ENCODE data around the gene AGPS.

Gene AGPS

GRCh38 chr2:177379354-177379753 is 13.2 kb upstream of the AGPS start:
- no peaks in the 10 kb centered on the region for H4K20me1 ChIP-seq
- H3K4me2 ChIP-seq = no peak overlapping the region
- no peak overlapping the region for H3K9ac ChIP-seq
- no peaks in the 10 kb centered on the region for H3K27me3 ChIP-seq
- H3K4me1 ChIP-seq = no peaks in the 10 kb centered on the region
- H3K9me3 ChIP-seq (replicated peaks in 1 of 11) = no peaks in the 10 kb centered on the region
- no peak for TF ChIP-seq Cebpa-rat (IDR thresholded peaks at IDR 0.05)
- H3K36me3 ChIP-seq = peaks cover 0 to 8% (median 0%) of the 10 kb centered on the region in 11 experiments; a peak in 3 of 22 replicates
- H3K4me3 ChIP-seq = no peak overlapping the region
- no peak overlapping the region for H3K27ac ChIP-seq

- H3K4me1 ChIP-seq = no peaks in the 10 kb centered on the region
- no peak overlapping the region for H3K4me3 ChIP-seq
- H3K36me3 ChIP-seq = peaks cover 0 to 8% (median 0%) of the 10 kb centered on the region in 11 experiments; a peak in 3 of 22 replicates
- no peaks in the 10 kb centered on the region for H3K27me3 ChIP-seq
- no peak overlapping the region for H3K9ac ChIP-seq
- no peak overlapping the region for H3K27ac ChIP-seq
- no peaks in the 10 kb centered on the region for H3K9me3 ChIP-seq (replicated peaks in 1 of 11)
- H3K4me2 ChIP-seq = no peak overlapping the region
- TF ChIP-seq Cebpa-rat (IDR thresholded peaks at IDR 0.05) = no peak
- no peaks in the 10 kb centered on the region for H4K20me1 ChIP-seq
Measured at GRCh38 chr2:177380181-177380580, 12.4 kb upstream of the AGPS start.

GRCh38 chr2:177383935-177384334 is 8.6 kb upstream of the AGPS start:
- Histone ChIP-seq H3K27ac (no peak overlapping the region), H4K20me1 (no peaks in the 10 kb centered on the region), H3K4me1 (no peaks in the 10 kb centered on the region), H3K4me3 (no peak overlapping the region), H3K4me2 (no peak overlapping the region), H3K27me3 (no peaks in the 10 kb centered on the region), H3K36me3 (peaks cover 0 to 8% (median 0%) of the 10 kb centered on the region in 11 experiments; a peak in 3 of 22 replicates), H3K9me3 (replicated peaks in 1 of 11) (no peaks in the 10 kb centered on the region), H3K9ac (no peak overlapping the region)
- no peak for TF ChIP-seq Cebpa-rat (IDR thresholded peaks at IDR 0.05)

GRCh38 chr2:177385151-177385550 is 7.4 kb upstream of the AGPS start:
- Histone ChIP-seq H3K4me2 (no peak overlapping the region), H4K20me1 (no peaks in the 10 kb centered on the region), H3K9ac (no peak overlapping the region), H3K27me3 (no peaks in the 10 kb centered on the region), H3K27ac (no peak overlapping the region), H3K4me3 (no peak overlapping the region), H3K9me3 (replicated peaks in 1 of 11) (no peaks in the 10 kb centered on the region), H3K4me1 (peaks cover 0 to 5% (median 0%) of the 10 kb centered on the region in 10 experiments; a peak in 2 of 20 replicates), H3K36me3 (peaks cover 0 to 2% (median 0%) of the 10 kb centered on the region in 11 experiments; a peak in 3 of 22 replicates)
- no peak for TF ChIP-seq Cebpa-rat (IDR thresholded peaks at IDR 0.05)

GRCh38 chr2:177391822-177392372 is 676 bp upstream of the AGPS start:
- H3K4me2 ChIP-seq = peak overlapping the region; percentile 85 to 98 (median 94)
- H3K4me3 ChIP-seq = peak overlapping the region; percentile 67 to 85 (median 78)
- no peaks in the 10 kb centered on the region for H3K9me3 ChIP-seq (replicated peaks in 1 of 11)
- H3K4me1 ChIP-seq = peaks cover 23 to 50% (median 29%) of the 10 kb centered on the region in 10 experiments
- H3K36me3 ChIP-seq = peaks cover 0 to 7% (median 4%) of the 10 kb centered on the region in 11 experiments; a peak in 3 of 22 replicates
- H3K27me3 ChIP-seq = peaks cover 0 to 30% (median 20%) of the 10 kb centered on the region in 11 experiments; a peak in 18 of 22 replicates
- peak overlapping the region in 9 of 11 experiments; percentile 80 to 87 (median 84); a peak in 15 of 22 replicates for H3K9ac ChIP-seq
- H4K20me1 ChIP-seq = peaks cover 0 to 21% (median 0%) of the 10 kb centered on the region in 11 experiments; a peak in 8 of 22 replicates
- peak overlapping the region in 9 of 11 experiments; percentile 70 to 87 (median 79); a peak in 15 of 22 replicates for H3K27ac ChIP-seq
- peak in 5 of 11 experiments; percentile 17 to 42 (median 29); a peak in 3 of 22 replicates for TF ChIP-seq Cebpa-rat (IDR thresholded peaks at IDR 0.05)

GRCh38 chr2:177393203-177393755 is 706 bp downstream of the AGPS start:
- peak overlapping the region; percentile 67 to 85 (median 78) for H3K4me3 ChIP-seq
- peaks cover 0 to 30% (median 20%) of the 10 kb centered on the region in 11 experiments; a peak in 18 of 22 replicates for H3K27me3 ChIP-seq
- peak overlapping the region; percentile 70 to 87 (median 79); a peak in 21 of 22 replicates for H3K27ac ChIP-seq
- no peak for TF ChIP-seq Cebpa-rat (IDR thresholded peaks at IDR 0.05)
- peaks cover 0 to 35% (median 9%) of the 10 kb centered on the region in 11 experiments; a peak in 9 of 22 replicates for H4K20me1 ChIP-seq
- H3K36me3 ChIP-seq = peaks cover 0 to 11% (median 7%) of the 10 kb centered on the region in 11 experiments; a peak in 5 of 22 replicates
- H3K4me2 ChIP-seq = peak overlapping the region; percentile 85 to 98 (median 94)
- H3K9me3 ChIP-seq (replicated peaks in 1 of 11) = no peaks in the 10 kb centered on the region
- peak overlapping the region; percentile 80 to 88 (median 84) for H3K9ac ChIP-seq
- H3K4me1 ChIP-seq = peaks cover 26 to 64% (median 33%) of the 10 kb centered on the region in 10 experiments

GRCh38 chr2:177393824-177394593 is 1.4 kb downstream of the AGPS start:
- no peak for TF ChIP-seq Cebpa-rat (IDR thresholded peaks at IDR 0.05)
- Histone ChIP-seq H3K27me3 (peaks cover 0 to 30% (median 20%) of the 10 kb centered on the region in 11 experiments; a peak in 18 of 22 replicates), H3K27ac (no peak overlapping the region), H3K9me3 (replicated peaks in 1 of 11) (no peaks in the 10 kb centered on the region), H3K4me1 (peaks cover 26 to 71% (median 33%) of the 10 kb centered on the region in 10 experiments), H4K20me1 (peaks cover 0 to 42% (median 12%) of the 10 kb centered on the region in 11 experiments; a peak in 11 of 22 replicates), H3K4me3 (peak overlapping the region; percentile 67 to 85 (median 78); a peak in 19 of 20 replicates), H3K36me3 (peaks cover 0 to 11% (median 7%) of the 10 kb centered on the region in 11 experiments; a peak in 5 of 22 replicates), H3K4me2 (peak overlapping the region; percentile 85 to 98 (median 94)), H3K9ac (peak overlapping the region in 6 of 11 experiments; percentile 81 to 87 (median 84); a peak in 9 of 22 replicates)

- H3K9me3 ChIP-seq (replicated peaks in 1 of 11) = no peaks in the 10 kb centered on the region
- H3K27me3 ChIP-seq = peaks cover 0 to 30% (median 20%) of the 10 kb centered on the region in 11 experiments; a peak in 18 of 22 replicates
- peaks cover 0 to 48% (median 17%) of the 10 kb centered on the region in 11 experiments; a peak in 12 of 22 replicates for H4K20me1 ChIP-seq
- H3K9ac ChIP-seq = no peak overlapping the region
- H3K4me2 ChIP-seq = peak overlapping the region in 10 of 11 experiments; percentile 85 to 98 (median 94); a peak in 16 of 22 replicates
- no peak overlapping the region for H3K27ac ChIP-seq
- peaks cover 0 to 11% (median 7%) of the 10 kb centered on the region in 11 experiments; a peak in 5 of 22 replicates for H3K36me3 ChIP-seq
- H3K4me1 ChIP-seq = peaks cover 26 to 72% (median 33%) of the 10 kb centered on the region in 10 experiments
- no peak for TF ChIP-seq Cebpa-rat (IDR thresholded peaks at IDR 0.05)
- no peak overlapping the region for H3K4me3 ChIP-seq
Measured at GRCh38 chr2:177394594-177394973, 2.0 kb downstream of the AGPS start.
